ENCODE results near the gene TAS2R40.

TAS2R40 gene

GRCh38 chr7:143225047-143225446, 3.2 kb downstream of the TAS2R40 start:
- no peak for DNase-seq

GRCh38 chr7:143227806-143228205, 6.0 kb downstream of the TAS2R40 start:
- DNase-seq, result no peak

GRCh38 chr7:143229054-143229790, 7.4 kb downstream of the TAS2R40 start:
- DNase-seq, result no peak

- no peak for DNase-seq
These were observed 9.0 kb downstream of the TAS2R40 start for GRCh38 chr7:143230602-143231457.

GRCh38 chr7:143233816-143234532, 12.1 kb downstream of the TAS2R40 start:
- peak; percentile 54 to 92 for DNase-seq

GRCh38 chr7:143234533-143234875, 12.7 kb downstream of the TAS2R40 start:
- no peak for DNase-seq

- peak in 1 of 2 donors; percentile 36 for DNase-seq
These were observed 13.7 kb downstream of the TAS2R40 start for GRCh38 chr7:143235561-143235960.

- DNase-seq, result no peak
These were observed 14.7 kb downstream of the TAS2R40 start for GRCh38 chr7:143236408-143236990.

- DNase-seq, result peak; percentile 71 to 73
These were observed 15.5 kb downstream of the TAS2R40 start for GRCh38 chr7:143237366-143237765.

- DNase-seq, result no peak
These were observed 16.6 kb downstream of the TAS2R40 start for GRCh38 chr7:143238289-143238980.

GRCh38 chr7:143239813-143240212, 18.0 kb downstream of the TAS2R40 start:
- peak; percentile 83 to 97 for DNase-seq

GRCh38 chr7:143240291-143241168, 18.7 kb downstream of the TAS2R40 start:
- peak; percentile 84 to 87 for DNase-seq

GRCh38 chr7:143242306-143242705, 20.5 kb downstream of the TAS2R40 start:
- peak; percentile 87 for DNase-seq

GRCh38 chr7:143243111-143243510, 21.3 kb downstream of the TAS2R40 start:
- no peak for DNase-seq

GRCh38 chr7:143243614-143244013, 21.8 kb downstream of the TAS2R40 start:
- DNase-seq, result no peak

GRCh38 chr7:143244321-143244720, 22.5 kb downstream of the TAS2R40 start:
- DNase-seq, result no peak

- DNase-seq, result peak; percentile 52 to 84
These were observed 23.3 kb downstream of the TAS2R40 start for GRCh38 chr7:143245123-143245522.

GRCh38 chr7:143247372-143247771, 25.5 kb downstream of the TAS2R40 start:
- DNase-seq, result no peak

- peak; percentile 63 to 66 for DNase-seq
These were observed 27.0 kb downstream of the TAS2R40 start for GRCh38 chr7:143248761-143249354.

GRCh38 chr7:143250199-143250598, 28.4 kb downstream of the TAS2R40 start:
- no peak for DNase-seq

- no peak for DNase-seq
These were observed 29.0 kb downstream of the TAS2R40 start for GRCh38 chr7:143250822-143251221.
